H9 (cell line): ENCODE data around the gene GGT5. TPM values are rescaled to one million over a fixed set of nuclear protein-coding genes. Genes with fewer than 3 reads are reported as not detected.

Source experiments
- DNase-seq: peaks from one replicate; pipeline ENCODE4 v3.0.0-alpha.2; 2017
- H2AFZ ChIP-seq: one replicate; pipeline ENCODE4 v1.6.1; 2013; ENCODE audit warnings: mild to moderate bottlenecking, low read length, control low read depth, moderate library complexity
- H2AK5ac ChIP-seq: 2 replicates; pipeline ENCODE4 v1.6.1; 2013; ENCODE audit warnings: low read length, control low read depth, mixed read lengths; ENCODE audit not compliant: insufficient read length
- H2BK120ac ChIP-seq: one replicate; pipeline ENCODE4 v1.6.1; 2013; ENCODE audit warnings: low read depth, mild to moderate bottlenecking, low read length, control low read depth, inconsistent platforms; ENCODE audit not compliant: poor library complexity, severe bottlenecking
- H2BK12ac ChIP-seq: 2 replicates; pipeline ENCODE4 v1.6.1; 2013; ENCODE audit warnings: low read length, control low read depth, mixed read lengths, low read depth; ENCODE audit not compliant: insufficient read length
- H2BK15ac ChIP-seq: 2 replicates; pipeline ENCODE4 v1.6.1; 2013; ENCODE audit warnings: low read depth, low read length, control low read depth
- H2BK20ac ChIP-seq: one replicate; pipeline ENCODE4 v1.6.1; 2013; ENCODE audit warnings: low read depth, mild to moderate bottlenecking, low read length, control low read depth, inconsistent platforms; ENCODE audit not compliant: poor library complexity, severe bottlenecking
- H2BK5ac ChIP-seq: 2 replicates; pipeline ENCODE4 v1.6.1; 2013; ENCODE audit warnings: low read length, control low read depth, mixed read lengths; ENCODE audit not compliant: insufficient read length
- H3K14ac ChIP-seq: 2 replicates; pipeline ENCODE4 v1.6.1; 2013; ENCODE audit warnings: low read length, control low read depth; ENCODE audit not compliant: insufficient read depth
- H3K18ac ChIP-seq: 2 replicates; pipeline ENCODE4 v1.6.1; 2013; ENCODE audit warnings: low read depth, mild to moderate bottlenecking, mixed read lengths, low read length, control low read depth; ENCODE audit not compliant: insufficient read length
- H3K23ac ChIP-seq: 2 replicates; pipeline ENCODE4 v1.6.1; 2013; ENCODE audit warnings: low read length, control low read depth, mixed read lengths, low read depth; ENCODE audit not compliant: insufficient read length
- H3K23me2 ChIP-seq: 2 replicates; pipeline ENCODE4 v1.6.1; 2013; ENCODE audit warnings: low read depth, mild to moderate bottlenecking, mixed read lengths, low read length, control low read depth; ENCODE audit not compliant: insufficient read length, poor library complexity, severe bottlenecking
- H3K27ac ChIP-seq: 2 replicates; pipeline ENCODE4 v1.5.1; 2013; ENCODE audit warnings: low read length, control low read depth, mixed read lengths, low read depth; ENCODE audit not compliant: insufficient read length
- H3K27me3 ChIP-seq: 2 replicates; pipeline ENCODE4 v1.6.1; 2013; ENCODE audit warnings: low read length, control low read depth, inconsistent platforms; ENCODE audit not compliant: insufficient read depth
- H3K4ac ChIP-seq: 2 replicates; pipeline ENCODE4 v1.6.1; 2013; ENCODE audit warnings: low read depth, mild to moderate bottlenecking, control low read depth, inconsistent platforms, low read length, moderate library complexity
- H3K4me1 ChIP-seq: 2 replicates; pipeline ENCODE4 v1.6.1; 2013; ENCODE audit warnings: low read length, control low read depth, inconsistent platforms; ENCODE audit not compliant: insufficient read depth
- H3K4me2 ChIP-seq: 2 replicates; pipeline ENCODE4 v1.6.1; 2013; ENCODE audit warnings: low read length, control low read depth, mixed read lengths; ENCODE audit not compliant: insufficient read length, insufficient read depth
- H3K56ac ChIP-seq: 2 replicates; pipeline ENCODE4 v1.6.1; 2013; ENCODE audit warnings: low read depth, mild to moderate bottlenecking, mixed read lengths, low read length, control low read depth; ENCODE audit not compliant: insufficient read length
- H3K79me1 ChIP-seq: 2 replicates; pipeline ENCODE4 v1.6.1; 2013; ENCODE audit warnings: low read depth, mild to moderate bottlenecking, moderate library complexity, low read length, control low read depth, inconsistent platforms; ENCODE audit not compliant: insufficient read depth, poor library complexity, severe bottlenecking
- H3K79me2 ChIP-seq: 2 replicates; pipeline ENCODE4 v1.6.1; 2013; ENCODE audit warnings: low read length, control low read depth, inconsistent platforms; ENCODE audit not compliant: insufficient read depth
- H3K9ac ChIP-seq: 2 replicates; pipeline ENCODE4 v1.6.1; 2013; ENCODE audit warnings: low read length, control low read depth, mixed read lengths; ENCODE audit not compliant: insufficient read length; ENCODE audit errors: extremely low read depth
- H3K9me3 ChIP-seq: one replicate; pipeline ENCODE4 v1.6.1; 2013; ENCODE audit warnings: low read depth, low read length, inconsistent platforms; ENCODE audit not compliant: control insufficient read depth
- H3T11ph ChIP-seq: one replicate; pipeline ENCODE4 v1.6.1; 2013; ENCODE audit warnings: mild to moderate bottlenecking, low read length, control low read depth, inconsistent platforms
- H4K20me1 ChIP-seq: one replicate; pipeline ENCODE4 v1.6.1; 2013; ENCODE audit not compliant: control insufficient read depth, insufficient read length, insufficient read depth
- H4K5ac ChIP-seq: 2 replicates; pipeline ENCODE4 v1.6.1; 2013; ENCODE audit warnings: low read depth, mild to moderate bottlenecking, mixed read lengths, low read length, control low read depth; ENCODE audit not compliant: insufficient read length
- H4K8ac ChIP-seq: replicated peaks from 2 replicates; pipeline ENCODE4 v1.6.1; 2013; ENCODE audit warnings: low read length, control low read depth, mixed read lengths, low read depth; ENCODE audit not compliant: insufficient read length
- H4K91ac ChIP-seq: 2 replicates; pipeline ENCODE4 v1.6.1; 2013; ENCODE audit warnings: low read depth, mild to moderate bottlenecking, moderate library complexity, mixed read lengths, low read length, control low read depth; ENCODE audit not compliant: insufficient read length
- H3K27ac Mint-ChIP-seq, 3 experiments: 2 replicates in 2 of 3; 3 replicates in 1 of 3; pipeline ENCODE4 v1.8.0; 2020 to 2021; ENCODE audit warnings: mixed read lengths in 3 of 3, mild to moderate bottlenecking in 1 of 3, moderate library complexity in 1 of 3
- H3K27me3 Mint-ChIP-seq: 2 replicates; pipeline ENCODE4 v1.8.0; 2021; ENCODE audit warnings: low read depth, mild to moderate bottlenecking, moderate library complexity, mixed read lengths
- H3K36me3 Mint-ChIP-seq, 3 experiments: 2 replicates in 2 of 3; 3 replicates in 1 of 3; pipeline ENCODE4 v1.8.0; 2020 to 2021; ENCODE audit warnings: low read depth in 3 of 3, mixed read lengths in 3 of 3; ENCODE audit not compliant: insufficient read depth in 1 of 3
- H3K4me1 Mint-ChIP-seq, 2 experiments: 2 replicates each; pipeline ENCODE4 v1.8.0; 2020; ENCODE audit warnings: mixed read lengths in 2 of 2
- H3K4me3 Mint-ChIP-seq, 2 experiments: 2 replicates in 1 of 2; 3 replicates in 1 of 2; pipeline ENCODE4 v1.8.0; 2020 to 2021; ENCODE audit warnings: mild to moderate bottlenecking in 2 of 2, mixed read lengths in 2 of 2, moderate library complexity in 1 of 2
- H3K9me3 Mint-ChIP-seq, 2 experiments: 2 replicates in 1 of 2; 3 replicates in 1 of 2; pipeline ENCODE4 v1.8.0; 2020; ENCODE audit warnings: mild to moderate bottlenecking in 2 of 2, mixed read lengths in 2 of 2, moderate library complexity in 1 of 2
- CTCF ChIP-seq: fragments of 200-600 bp; sonication (generic); conservative IDR thresholded peaks from 3 replicates; pipeline ENCODE4 v1.8.0; 2021; ENCODE audit warnings: antibody characterized with exemption, mild to moderate bottlenecking
- WGBS: extraction: QIAGEN DNeasy Blood & Tissue Kit; methylation state at CpG from one replicate; pipeline ENCODE4 v1.1.7; 2013; ENCODE audit warnings: missing lambda C conversion rate, low lambda C conversion rate, mixed read lengths; ENCODE audit not compliant: insufficient read length; ENCODE audit errors: extremely low coverage; 5-methylcytosine and 5-hydroxymethylcytosine counted together
- total RNA-seq: library from RNA; stranded (reverse); gene quantifications from 2 replicates; pipeline ENCODE4 v1.2.1, GENCODE V29; 2021

The GGT5 gene
- total RNA-seq, 1 experiment from 2014 or later = 0.20 TPM

GRCh38 chr22:24170188-24170587 is 74.7 kb downstream of the GGT5 start:
- no peak overlapping the region for H3K9ac ChIP-seq
- H3K27ac Mint-ChIP-seq = no peak overlapping the region; a peak in 1 of 7 replicates
- no peak overlapping the region for H2AFZ ChIP-seq
- H2BK5ac ChIP-seq = no peak overlapping the region
- no peak overlapping the region for H3K27ac ChIP-seq
- H4K20me1 ChIP-seq = no peaks in the 10 kb centered on the region
- peaks cover 2 to 5% of the 10 kb centered on the region in 2 experiments; a peak in 1 of 4 replicates for H3K4me1 Mint-ChIP-seq
- no peaks in the 10 kb centered on the region for H3K27me3 ChIP-seq
- no peak overlapping the region for H2BK12ac ChIP-seq
- H3K79me1 ChIP-seq = no peaks in the 10 kb centered on the region
- no peak overlapping the region for H3K4me2 ChIP-seq
- no peak overlapping the region for H4K91ac ChIP-seq
- no peaks in the 10 kb centered on the region; a peak in 1 of 5 replicates for H3K9me3 Mint-ChIP-seq
- no peak overlapping the region; the same call in 1 of the 2 replicates for H3K14ac ChIP-seq
- H3K18ac ChIP-seq = no peak overlapping the region
- no peak for TF ChIP-seq CTCF
- H2BK120ac ChIP-seq = no peak overlapping the region
- no peak overlapping the region for H4K8ac ChIP-seq
- no peak overlapping the region for H2BK15ac ChIP-seq
- no peak overlapping the region for H3K4me3 Mint-ChIP-seq
- H4K5ac ChIP-seq = no peak overlapping the region
- no peaks in the 10 kb centered on the region for H3K9me3 ChIP-seq
- no peak overlapping the region for H3K23ac ChIP-seq
- WGBS = no CpG with 5 or more reads among the region's 12 CpGs
- H3K56ac ChIP-seq = no peak overlapping the region
- H3K36me3 Mint-ChIP-seq = peaks cover 5 to 46% (median 33%) of the 10 kb centered on the region in 3 experiments
- H3K4me1 ChIP-seq = no peaks in the 10 kb centered on the region
- no peak overlapping the region for H2AK5ac ChIP-seq
- no peaks in the 10 kb centered on the region for H3K27me3 Mint-ChIP-seq
- H3K79me2 ChIP-seq = no peaks in the 10 kb centered on the region
- H3K4ac ChIP-seq = no peak overlapping the region
- no peak overlapping the region for H2BK20ac ChIP-seq
- no peak for DNase-seq
- no peak overlapping the region for H3T11ph ChIP-seq
- no peaks in the 10 kb centered on the region for H3K23me2 ChIP-seq

Other genes with a start within 250 kb of the GGT5 start
- gene GSTT4, start 239.6 kb downstream of the GGT5 start, total RNA-seq = not detected in 2 replicates
- gene CABIN1, start 233.8 kb downstream of the GGT5 start, total RNA-seq = 68.0 and 73.7 TPM in 2 replicates
- 3.8 and 4.2 TPM in 2 replicates for gene SUSD2, start 63.6 kb downstream of the GGT5 start, total RNA-seq
- gene SPECC1L, start 25.7 kb upstream of the GGT5 start, total RNA-seq = 54.2 and 57.1 TPM in 2 replicates
- gene ADORA2A, start 182.5 kb upstream of the GGT5 start, total RNA-seq = 3.5 and 3.9 TPM in 2 replicates